ENCODE measurements around the gene POLR2L. TPM values are rescaled to one million over a fixed set of nuclear protein-coding genes. Genes with fewer than 3 reads are reported as not detected.
A peak's percentile ranks its signal among the peaks of the same experiment; 100 is the strongest.

The POLR2L gene
- total and polyA plus RNA-seq, 2 of the 13 experiments (the other 11 are each of a cell fraction or from before 2014, with no cell fraction given): 104 to 114 TPM

DNA sequence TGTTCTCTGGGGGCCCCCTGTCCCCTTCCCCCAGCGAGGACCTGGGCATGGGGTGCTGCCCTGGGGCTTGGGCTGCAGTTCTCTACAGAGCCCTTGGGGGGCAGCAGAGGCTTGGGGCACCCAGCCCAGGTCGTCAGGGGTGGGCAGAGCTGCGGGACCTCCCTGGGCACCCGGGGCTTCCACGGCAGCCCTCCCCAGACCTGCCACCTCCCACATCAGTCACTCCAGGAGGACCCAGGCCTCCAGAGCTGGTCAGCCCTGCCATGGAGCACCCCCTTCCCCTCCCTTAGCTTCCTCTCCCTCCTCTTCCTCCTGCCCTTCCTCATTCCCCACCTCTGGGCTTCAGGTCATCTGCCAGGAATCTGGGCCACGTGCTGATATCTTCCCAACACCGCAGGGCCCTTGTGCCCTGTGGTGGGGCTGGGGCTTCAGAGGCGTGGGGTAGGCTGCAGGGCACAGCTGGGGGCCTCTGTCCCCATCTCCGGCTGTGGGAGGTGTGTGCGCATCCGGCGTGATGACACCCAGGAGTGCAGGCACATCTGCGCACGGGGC, 6.1 kb upstream of the POLR2L start:
- no peak overlapping the region for H3K4me3 ChIP-seq (replicated peaks in 1 of 3; ENCODE audit: insufficient read depth in 1 of 3, low read depth in 2 of 3, low read length in 3 of 3)
- H2AFZ ChIP-seq (ENCODE audit: low read length): no peak overlapping the region
- no peak overlapping the region for H3K27ac ChIP-seq (ENCODE audit: extremely low read length, insufficient read depth, low read length)
- FAIRE-seq: no peak
- no peak for DNase-seq (ENCODE audit: low spot score)
- 96% methylated on average over 7 of the region's 14 CpGs for WGBS (ENCODE audit: low lambda C conversion rate)
- ChIA-PET CTCF (ENCODE audit: low intra/inter-chr PET ratio, low total read pairs) (interaction anchor here (2.1 kb wide), 1 partner anchor 203 kb away, joined by 8 read pairs; no protein-coding TSS in a partner anchor), POLR2A (no interaction called here)
- BruUV-seq (replicated peaks): no TSS peak
- in situ Hi-C loops (cut with HindIII; ENCODE audit: extremely low pct_ligation_motif_present, low pct_unique_long_range_greater_than_20kb): no loop called here
- H3K4me2 ChIP-seq (ENCODE audit: low read depth, low read length): no peak overlapping the region
- H4K20me1 ChIP-seq (ENCODE audit: insufficient read depth, low read length): 0 out of 2 replicates have a peak, but pooled peaks cover 4% of the 10 kb centered on the region
- no peaks in the 10 kb centered on the region; a peak in 2 of 5 replicates for H3K36me3 ChIP-seq (replicated peaks in 1 of 2; ENCODE audit: control insufficient read depth in 1 of 2, insufficient read depth in 2 of 2, low read length in 2 of 2)
- intact Hi-C loops (cut with micrococcal nuclease; ENCODE audit: unreplicated experiment): no loop called here
- no peak overlapping the region for H3K9ac ChIP-seq (ENCODE audit: insufficient read depth, low read depth, low read length)
- no peaks in the 10 kb centered on the region for H3K79me2 ChIP-seq (ENCODE audit: insufficient read depth, low read length)
- ATAC-seq: peak; percentile 7; the same call in 1 of the 3 replicates
- no peaks in the 10 kb centered on the region for H3K9me3 ChIP-seq (ENCODE audit: low read length)
- H3K4me1 ChIP-seq (ENCODE audit: insufficient read depth, low read length): peaks cover 26% of the 10 kb centered on the region
- H3K27me3 ChIP-seq (ENCODE audit: control insufficient read depth in 1 of 2, insufficient read depth in 2 of 2, low read length in 2 of 2): no peaks in the 10 kb centered on the region
- TF ChIP-seq HOXA5 (CRISPR knock-in tag; IDR thresholded peaks at IDR 0.05) (no peak), ZNF337 (CRISPR knock-in tag; IDR thresholded peaks at IDR 0.05; ENCODE audit: borderline replicate concordance, low read depth) (no peak), ZFX (CRISPR knock-in tag; IDR thresholded peaks at IDR 0.05; ENCODE audit: low read depth) (no peak), RAD21 (CRISPR knock-in tag; IDR thresholded peaks at IDR 0.05) (peak; percentile 72), SMC3 (IDR thresholded peaks at IDR 0.05; ENCODE audit: low read length) (peak; percentile 15; the same call in 1 of the 2 replicates), HNRNPL (IDR thresholded peaks at IDR 0.05; ENCODE audit: low read depth, low read length) (0 out of 2 replicates have a peak, but pooled peaks have one; percentile 21), GABPB1 (CRISPR knock-in tag; IDR thresholded peaks at IDR 0.05) (peak; percentile 24; the same call in 1 of the 2 replicates), DR1 (CRISPR knock-in tag; IDR thresholded peaks at IDR 0.05) (0 out of 2 replicates have a peak, but pooled peaks have one; percentile 19)
- TF ChIP-seq, protein P1, sequence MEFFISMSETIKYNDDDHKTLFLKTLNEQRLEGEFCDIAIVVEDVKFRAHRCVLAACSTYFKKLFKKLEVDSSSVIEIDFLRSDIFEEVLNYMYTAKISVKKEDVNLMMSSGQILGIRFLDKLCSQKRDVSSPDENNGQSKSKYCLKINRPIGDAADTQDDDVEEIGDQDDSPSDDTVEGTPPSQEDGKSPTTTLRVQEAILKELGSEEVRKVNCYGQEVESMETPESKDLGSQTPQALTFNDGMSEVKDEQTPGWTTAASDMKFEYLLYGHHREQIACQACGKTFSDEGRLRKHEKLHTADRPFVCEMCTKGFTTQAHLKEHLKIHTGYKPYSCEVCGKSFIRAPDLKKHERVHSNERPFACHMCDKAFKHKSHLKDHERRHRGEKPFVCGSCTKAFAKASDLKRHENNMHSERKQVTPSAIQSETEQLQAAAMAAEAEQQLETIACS (CRISPR knock-in tag; IDR thresholded peaks at IDR 0.05): 0 out of 2 replicates have a peak, but pooled peaks have one; percentile 21
- TF ChIP-seq, protein P2, sequence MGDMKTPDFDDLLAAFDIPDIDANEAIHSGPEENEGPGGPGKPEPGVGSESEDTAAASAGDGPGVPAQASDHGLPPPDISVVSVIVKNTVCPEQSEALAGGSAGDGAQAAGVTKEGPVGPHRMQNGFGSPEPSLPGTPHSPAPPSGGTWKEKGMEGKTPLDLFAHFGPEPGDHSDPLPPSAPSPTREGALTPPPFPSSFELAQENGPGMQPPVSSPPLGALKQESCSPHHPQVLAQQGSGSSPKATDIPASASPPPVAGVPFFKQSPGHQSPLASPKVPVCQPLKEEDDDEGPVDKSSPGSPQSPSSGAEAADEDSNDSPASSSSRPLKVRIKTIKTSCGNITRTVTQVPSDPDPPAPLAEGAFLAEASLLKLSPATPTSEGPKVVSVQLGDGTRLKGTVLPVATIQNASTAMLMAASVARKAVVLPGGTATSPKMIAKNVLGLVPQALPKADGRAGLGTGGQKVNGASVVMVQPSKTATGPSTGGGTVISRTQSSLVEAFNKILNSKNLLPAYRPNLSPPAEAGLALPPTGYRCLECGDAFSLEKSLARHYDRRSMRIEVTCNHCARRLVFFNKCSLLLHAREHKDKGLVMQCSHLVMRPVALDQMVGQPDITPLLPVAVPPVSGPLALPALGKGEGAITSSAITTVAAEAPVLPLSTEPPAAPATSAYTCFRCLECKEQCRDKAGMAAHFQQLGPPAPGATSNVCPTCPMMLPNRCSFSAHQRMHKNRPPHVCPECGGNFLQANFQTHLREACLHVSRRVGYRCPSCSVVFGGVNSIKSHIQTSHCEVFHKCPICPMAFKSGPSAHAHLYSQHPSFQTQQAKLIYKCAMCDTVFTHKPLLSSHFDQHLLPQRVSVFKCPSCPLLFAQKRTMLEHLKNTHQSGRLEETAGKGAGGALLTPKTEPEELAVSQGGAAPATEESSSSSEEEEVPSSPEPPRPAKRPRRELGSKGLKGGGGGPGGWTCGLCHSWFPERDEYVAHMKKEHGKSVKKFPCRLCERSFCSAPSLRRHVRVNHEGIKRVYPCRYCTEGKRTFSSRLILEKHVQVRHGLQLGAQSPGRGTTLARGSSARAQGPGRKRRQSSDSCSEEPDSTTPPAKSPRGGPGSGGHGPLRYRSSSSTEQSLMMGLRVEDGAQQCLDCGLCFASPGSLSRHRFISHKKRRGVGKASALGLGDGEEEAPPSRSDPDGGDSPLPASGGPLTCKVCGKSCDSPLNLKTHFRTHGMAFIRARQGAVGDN (CRISPR knock-in tag; IDR thresholded peaks at IDR 0.05): peak; percentile 33; the same call in 1 of the 2 replicates
- TF ChIP-seq, protein P3, sequence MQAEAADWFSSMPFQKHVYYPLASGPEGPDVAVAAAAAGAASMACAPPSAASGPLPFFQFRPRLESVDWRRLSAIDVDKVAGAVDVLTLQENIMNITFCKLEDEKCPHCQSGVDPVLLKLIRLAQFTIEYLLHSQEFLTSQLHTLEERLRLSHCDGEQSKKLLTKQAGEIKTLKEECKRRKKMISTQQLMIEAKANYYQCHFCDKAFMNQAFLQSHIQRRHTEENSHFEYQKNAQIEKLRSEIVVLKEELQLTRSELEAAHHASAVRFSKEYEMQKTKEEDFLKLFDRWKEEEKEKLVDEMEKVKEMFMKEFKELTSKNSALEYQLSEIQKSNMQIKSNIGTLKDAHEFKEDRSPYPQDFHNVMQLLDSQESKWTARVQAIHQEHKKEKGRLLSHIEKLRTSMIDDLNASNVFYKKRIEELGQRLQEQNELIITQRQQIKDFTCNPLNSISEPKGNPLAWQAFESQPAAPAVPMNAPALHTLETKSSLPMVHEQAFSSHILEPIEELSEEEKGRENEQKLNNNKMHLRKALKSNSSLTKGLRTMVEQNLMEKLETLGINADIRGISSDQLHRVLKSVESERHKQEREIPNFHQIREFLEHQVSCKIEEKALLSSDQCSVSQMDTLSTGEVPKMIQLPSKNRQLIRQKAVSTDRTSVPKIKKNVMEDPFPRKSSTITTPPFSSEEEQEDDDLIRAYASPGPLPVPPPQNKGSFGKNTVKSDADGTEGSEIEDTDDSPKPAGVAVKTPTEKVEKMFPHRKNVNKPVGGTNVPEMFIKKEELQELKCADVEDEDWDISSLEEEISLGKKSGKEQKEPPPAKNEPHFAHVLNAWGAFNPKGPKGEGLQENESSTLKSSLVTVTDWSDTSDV (CRISPR knock-in tag; IDR thresholded peaks at IDR 0.05): no peak
- TF ChIP-seq, protein P4, sequence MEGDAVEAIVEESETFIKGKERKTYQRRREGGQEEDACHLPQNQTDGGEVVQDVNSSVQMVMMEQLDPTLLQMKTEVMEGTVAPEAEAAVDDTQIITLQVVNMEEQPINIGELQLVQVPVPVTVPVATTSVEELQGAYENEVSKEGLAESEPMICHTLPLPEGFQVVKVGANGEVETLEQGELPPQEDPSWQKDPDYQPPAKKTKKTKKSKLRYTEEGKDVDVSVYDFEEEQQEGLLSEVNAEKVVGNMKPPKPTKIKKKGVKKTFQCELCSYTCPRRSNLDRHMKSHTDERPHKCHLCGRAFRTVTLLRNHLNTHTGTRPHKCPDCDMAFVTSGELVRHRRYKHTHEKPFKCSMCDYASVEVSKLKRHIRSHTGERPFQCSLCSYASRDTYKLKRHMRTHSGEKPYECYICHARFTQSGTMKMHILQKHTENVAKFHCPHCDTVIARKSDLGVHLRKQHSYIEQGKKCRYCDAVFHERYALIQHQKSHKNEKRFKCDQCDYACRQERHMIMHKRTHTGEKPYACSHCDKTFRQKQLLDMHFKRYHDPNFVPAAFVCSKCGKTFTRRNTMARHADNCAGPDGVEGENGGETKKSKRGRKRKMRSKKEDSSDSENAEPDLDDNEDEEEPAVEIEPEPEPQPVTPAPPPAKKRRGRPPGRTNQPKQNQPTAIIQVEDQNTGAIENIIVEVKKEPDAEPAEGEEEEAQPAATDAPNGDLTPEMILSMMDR (CRISPR knock-in tag; IDR thresholded peaks at IDR 0.05): peak; percentile 87
- TF ChIP-seq, protein P5, sequence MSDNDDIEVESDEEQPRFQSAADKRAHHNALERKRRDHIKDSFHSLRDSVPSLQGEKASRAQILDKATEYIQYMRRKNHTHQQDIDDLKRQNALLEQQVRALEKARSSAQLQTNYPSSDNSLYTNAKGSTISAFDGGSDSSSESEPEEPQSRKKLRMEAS (IDR thresholded peaks at IDR 0.05): peak; percentile 15; the same call in 1 of the 2 replicates
